B cell (primary cell): ENCODE measurements around the gene PLEKHG3. TPM values are rescaled to one million over a fixed set of nuclear protein-coding genes. Genes with fewer than 3 reads are reported as not detected.

ENCODE experiments used
- ATAC-seq: fragments of 200-7000 bp; cut with Tn5 transposase; one replicate; pipeline ENCODE4 v1.10.0; 2021; ENCODE audit warnings: low read depth, mild to moderate bottlenecking, moderate number of reproducible peaks, moderate library complexity
- CTCF ChIA-PET: fragments of 350-600 bp; sonication (Branson Sonifier 250); formaldehyde crosslinking; loops from one replicate; lab custom pipeline; 2021; ENCODE audit warnings: antibody characterized with exemption, inconsistent platforms; lab: Charles Lee
- POLR2A ChIA-PET: fragments of 350-600 bp; sonication (Branson Sonifier 250); formaldehyde crosslinking; loops from one replicate; lab custom pipeline; 2021; ENCODE audit warnings: antibody characterized with exemption; lab: Charles Lee
- DNase-seq: peaks from one replicate; pipeline ENCODE4 v3.0.0; 2013
- H2AFZ ChIP-seq: 2 replicates; pipeline ENCODE4 v1.6.1; 2012; ENCODE audit warnings: mild to moderate bottlenecking, low read depth, low read length; ENCODE audit not compliant: insufficient read depth, poor library complexity, severe bottlenecking
- H3K27ac ChIP-seq, 2 donors: 1 replicate in 1 of 2; 2 replicates in 1 of 2; pipeline ENCODE4 v1.5.1; 2012 to 2013; ENCODE audit warnings: low read length in 2 of 2, mild to moderate bottlenecking in 2 of 2, moderate library complexity in 1 of 2
- H3K27me3 ChIP-seq, 4 experiments: fragments of 200-600 bp in 1 of 4; sonication (generic) in 1 of 4; replicated peaks in 1 of 4; 1 replicate in 2 of 4; 2 replicates in 2 of 4; pipeline versions ENCODE4 v1.6.1 to v1.7.0; 2013 to 2016; ENCODE audit warnings: low read length in 3 of 4, mild to moderate bottlenecking in 2 of 4, mixed read lengths in 1 of 4, moderate library complexity in 1 of 4; ENCODE audit not compliant: insufficient read depth in 4 of 4, control insufficient read depth in 3 of 4; ENCODE audit errors: control extremely low read depth in 1 of 4
- H3K36me3 ChIP-seq, 2 experiments: replicated peaks in 1 of 2; 1 replicate in 1 of 2; 2 replicates in 1 of 2; pipeline versions ENCODE4 v1.6.1 to v1.7.1; 2013; ENCODE audit warnings: low read length in 1 of 2; ENCODE audit not compliant: insufficient read depth in 2 of 2, control insufficient read depth in 1 of 2; ENCODE audit errors: control extremely low read depth in 1 of 2, extremely low read depth in 1 of 2
- H3K4me1 ChIP-seq, 2 donors: fragments of 200-600 bp in 1 of 2; sonication (generic) in 1 of 2; 1 replicate in 1 of 2; 2 replicates in 1 of 2; pipeline versions ENCODE4 v1.5.1 to v1.6.1; 2013 to 2017; ENCODE audit warnings: low read length in 2 of 2; ENCODE audit not compliant: control insufficient read depth in 2 of 2, insufficient read depth in 2 of 2
- H3K4me2 ChIP-seq: replicated peaks from 2 replicates; pipeline ENCODE3; 2012; ENCODE audit warnings: mild to moderate bottlenecking, low read depth, low read length; ENCODE audit not compliant: poor library complexity, severe bottlenecking
- H3K4me3 ChIP-seq, 5 experiments: fragments of 200-600 bp in 1 of 5; sonication (generic) in 1 of 5; 1 replicate in 3 of 5; 2 replicates in 2 of 5; pipeline versions ENCODE4 v1.5.1 to v1.7.0; 2011 to 2016; ENCODE audit warnings: low read length in 4 of 5, mild to moderate bottlenecking in 4 of 5, low read depth in 2 of 5, control low read depth in 1 of 5, moderate library complexity in 1 of 5; ENCODE audit not compliant: insufficient read depth in 1 of 5; ENCODE audit errors: control extremely low read depth in 1 of 5, extremely low read depth in 1 of 5
- H3K79me2 ChIP-seq: fragments of 200-600 bp; sonication (generic); one replicate; pipeline ENCODE4 v1.6.0; 2016; ENCODE audit warnings: low read length; ENCODE audit not compliant: control insufficient read depth, insufficient read depth
- H3K9ac ChIP-seq: fragments of 200-600 bp; sonication (generic); 2 replicates; pipeline ENCODE4 v1.6.1; 2017; ENCODE audit warnings: mild to moderate bottlenecking, low read length, moderate library complexity
- H3K9me3 ChIP-seq, 3 donors: one replicate each; pipeline versions ENCODE4 v1.6.1 to v1.7.1; 2013; ENCODE audit warnings: low read length in 2 of 3; ENCODE audit not compliant: control insufficient read depth in 2 of 3, insufficient read depth in 1 of 3; ENCODE audit errors: control extremely low read depth in 1 of 3
- H4K20me1 ChIP-seq: 2 replicates; pipeline ENCODE4 v1.6.0; 2012; ENCODE audit warnings: mild to moderate bottlenecking, low read length; ENCODE audit not compliant: insufficient read depth, control insufficient read depth, poor library complexity, severe bottlenecking
- H3K27ac Mint-ChIP-seq: one replicate; pipeline ENCODE4 v1.8.0; 2021; ENCODE audit warnings: mixed read lengths
- H3K27me3 Mint-ChIP-seq: one replicate; pipeline ENCODE4 v1.8.0; 2021; ENCODE audit warnings: mixed read lengths
- H3K4me1 Mint-ChIP-seq: one replicate; pipeline ENCODE4 v1.8.0; 2021; ENCODE audit warnings: mixed read lengths
- H3K4me3 Mint-ChIP-seq: one replicate; pipeline ENCODE4 v1.8.0; 2021; ENCODE audit warnings: mixed read lengths
- H3K9me3 Mint-ChIP-seq: one replicate; pipeline ENCODE4 v1.8.0; 2022; ENCODE audit warnings: mixed read lengths; ENCODE audit not compliant: insufficient read depth
- CTCF ChIP-seq: fragments of 200-600 bp; IDR thresholded peaks from one replicate; pipeline ENCODE4 v1.8.0; 2022; ENCODE audit warnings: antibody characterized with exemption, mild to moderate bottlenecking
- EZH2 ChIP-seq: IDR thresholded peaks from 2 replicates; pipeline ENCODE4 v1.6.1; 2012; ENCODE audit warnings: borderline replicate concordance, low read depth, mild to moderate bottlenecking, moderate library complexity, low read length; ENCODE audit not compliant: insufficient read depth, poor library complexity, severe bottlenecking
- WGBS: methylation state at CpG from one replicate; pipeline ENCODE4 v1.1.5; 2013; ENCODE audit warnings: missing lambda C conversion rate; ENCODE audit not compliant: insufficient coverage; 5-methylcytosine and 5-hydroxymethylcytosine counted together
- intact Hi-C: fragments of 100-400 bp; cut with micrococcal nuclease; formaldehyde crosslinking; loops from one replicate; pipeline ENCODE4 v1.10.0; 2022
- polyA plus RNA-seq: library from polyadenylated mRNA; depleted of rRNA; stranded (reverse); fragments of >200 nt; gene quantifications from 2 replicates; pipeline ENCODE4 v1.2.3, GENCODE V29; 2012
- total RNA-seq, 2 donors: library from RNA; stranded (reverse); fragments of 120-200 nt in 1 of 2; gene quantifications; 1 replicate in 1 of 2; 2 replicates in 1 of 2; pipeline versions ENCODE4 v1.2.3 to v1.2.4, GENCODE V29; 2013 to 2022

The PLEKHG3 gene
- total and polyA plus RNA-seq, 2 donors (not counting 1 experiment from before 2014, with no cell fraction given): 0.12 to 0.25 TPM

GRCh38 chr14:64695071-64695470 lies 9.2 kb upstream of the PLEKHG3 start:
- no peak overlapping the region for H3K4me3 Mint-ChIP-seq
- Histone ChIP-seq H3K4me2 (no peak overlapping the region), H3K4me3 (no peak overlapping the region), H3K9ac (no peak overlapping the region), H2AFZ (no peak overlapping the region), H3K27ac (no peak overlapping the region), H4K20me1 (no peaks in the 10 kb centered on the region), H3K27me3 (peaks cover 0 to 6% (median 0%) of the 10 kb centered on the region in 4 experiments), H3K79me2 (no peaks in the 10 kb centered on the region), H3K36me3 (no peaks in the 10 kb centered on the region), H3K4me1 (peaks cover 9 to 10% of the 10 kb centered on the region in 2 donors), H3K9me3 (no peaks in the 10 kb centered on the region)
- POLR2A ChIA-PET: no interaction called here
- no peak overlapping the region for H3K27ac Mint-ChIP-seq
- TF ChIP-seq EZH2 (no peak), CTCF (no peak)
- peaks cover 8% of the 10 kb centered on the region for H3K4me1 Mint-ChIP-seq
- peaks cover 23% of the 10 kb centered on the region for H3K27me3 Mint-ChIP-seq
- DNase-seq (no peak), ATAC-seq (no peak)
- H3K9me3 Mint-ChIP-seq: no peaks in the 10 kb centered on the region
- 100% methylated on average over 1 of the region's 2 CpGs for WGBS
- CTCF ChIA-PET: no interaction called here
- intact Hi-C loops: no loop called here

- H3K4me1 Mint-ChIP-seq: peaks cover 8% of the 10 kb centered on the region
- Histone ChIP-seq H3K4me2 (no peak overlapping the region), H3K9ac (no peak overlapping the region), H3K4me3 (no peak overlapping the region), H3K4me1 (peaks cover 9 to 10% of the 10 kb centered on the region in 2 donors), H2AFZ (no peak overlapping the region), H3K36me3 (no peaks in the 10 kb centered on the region), H4K20me1 (no peaks in the 10 kb centered on the region), H3K9me3 (peaks cover 0 to 3% (median 0%) of the 10 kb centered on the region in 3 donors), H3K27ac (no peak overlapping the region), H3K27me3 (peaks cover 0 to 10% (median 6%) of the 10 kb centered on the region in 4 experiments), H3K79me2 (no peaks in the 10 kb centered on the region)
- DNase-seq (no peak), ATAC-seq (no peak)
- TF ChIP-seq CTCF (no peak), EZH2 (no peak)
- H3K9me3 Mint-ChIP-seq: no peaks in the 10 kb centered on the region
- H3K4me3 Mint-ChIP-seq: no peak overlapping the region
- intact Hi-C loops: no loop called here
- WGBS: 80% methylated on average over 1 of the region's 4 CpGs
- H3K27ac Mint-ChIP-seq: no peak overlapping the region
- CTCF ChIA-PET: no interaction called here
- peaks cover 30% of the 10 kb centered on the region for H3K27me3 Mint-ChIP-seq
- POLR2A ChIA-PET: no interaction called here
These were observed 7.8 kb upstream of the PLEKHG3 start for GRCh38 chr14:64696355-64696857.
